ENCODE data around the gene ENPP6.
"Not testable (repeated sequence)": the region's sequence is repeated elsewhere in the genome, so short reads cannot be mapped to it uniquely, and the experiment has no call there.

Gene ENPP6

DNA sequence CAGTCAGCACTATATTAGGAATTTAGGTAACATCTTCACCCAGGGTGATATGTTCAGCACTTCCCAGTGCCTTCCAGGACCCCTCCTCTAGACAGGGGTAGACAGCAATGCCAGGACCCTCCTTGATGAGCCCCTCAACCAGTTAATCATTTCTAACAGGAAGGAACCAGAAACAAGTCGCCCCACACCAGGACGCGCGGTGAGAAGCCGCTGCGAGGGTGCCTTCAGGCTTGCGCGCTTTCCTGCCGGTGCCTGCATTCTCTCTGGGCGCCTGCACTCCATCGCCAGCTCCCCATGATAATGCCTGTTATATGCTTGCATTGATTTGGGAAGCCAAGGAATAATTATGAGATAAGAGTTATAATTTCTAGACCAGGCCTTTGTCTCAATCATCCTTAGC lies 116.0 kb downstream of the ENPP6 start:
- no peak for DNase-seq

DNA sequence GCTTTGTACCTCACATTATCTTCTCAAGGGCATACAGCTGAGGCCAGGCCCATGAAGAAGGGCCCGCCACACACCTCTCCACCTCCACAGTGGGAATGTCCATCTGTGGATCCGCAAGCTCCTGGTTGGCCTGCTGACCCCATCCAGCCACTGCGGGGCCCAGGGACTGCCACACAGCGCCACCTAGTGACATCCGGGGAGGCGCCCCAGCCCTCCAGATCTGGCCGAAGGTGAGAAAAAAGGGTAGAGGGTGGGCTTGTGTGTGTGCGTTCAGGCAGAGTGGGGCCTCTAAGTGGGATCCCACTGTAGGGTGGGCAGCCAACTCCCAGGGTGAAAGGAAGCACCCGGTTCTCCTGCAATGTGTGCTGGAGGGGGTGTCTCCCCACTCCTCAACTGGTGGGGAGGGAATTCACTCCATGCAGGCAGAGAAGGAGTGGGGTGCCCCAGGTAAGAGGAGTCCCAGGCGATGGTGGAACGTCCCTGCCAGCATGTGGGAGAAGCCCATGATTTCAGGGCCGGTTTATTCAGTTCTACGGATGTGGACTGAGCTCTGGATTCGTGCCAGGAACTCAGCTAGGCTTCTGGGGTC lies 117.3 kb downstream of the ENPP6 start:
- no peak for DNase-seq

DNA sequence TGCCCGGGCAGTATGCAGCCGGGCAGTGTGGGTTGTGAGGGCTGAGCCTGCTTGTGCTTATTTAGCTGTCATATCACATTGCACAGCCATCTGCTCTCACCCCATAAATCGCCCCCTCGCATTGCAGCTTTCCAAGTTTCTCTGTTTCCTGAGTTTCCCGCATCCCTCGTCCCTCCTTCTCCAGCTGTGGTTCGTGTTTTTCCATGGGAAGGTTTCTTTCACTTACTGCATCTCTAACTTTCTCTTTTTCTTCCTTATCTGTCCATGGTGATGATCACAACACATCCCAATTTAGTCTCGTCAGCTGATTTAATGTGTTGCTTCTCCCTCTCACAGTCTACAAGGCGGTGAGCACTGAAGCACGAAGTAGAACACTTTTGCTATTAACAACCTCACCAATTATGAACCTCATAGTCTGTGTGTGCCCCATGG lies 118.1 kb downstream of the ENPP6 start:
- DNase-seq: peak; percentile 74

DNA sequence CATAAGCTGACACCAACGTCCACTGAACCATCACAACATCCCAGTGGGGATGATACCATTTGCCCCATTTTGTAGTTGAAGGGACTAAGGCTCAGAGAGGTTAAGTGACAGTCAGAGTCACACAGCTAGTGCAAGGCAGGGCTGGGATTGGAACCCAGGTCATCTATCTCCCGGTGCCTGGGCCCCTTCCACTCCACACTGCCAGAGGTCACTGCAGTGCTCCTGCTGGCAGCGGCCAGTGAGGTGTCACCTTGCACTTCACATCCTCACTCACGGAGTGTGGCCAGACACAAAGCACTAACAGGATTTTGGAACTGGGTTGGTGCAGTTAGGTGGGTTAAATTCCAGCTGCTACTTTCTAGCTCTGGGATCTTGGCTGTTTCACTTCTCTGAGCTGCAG lies 118.7 kb downstream of the ENPP6 start:
- peak; percentile 65 for DNase-seq

DNA sequence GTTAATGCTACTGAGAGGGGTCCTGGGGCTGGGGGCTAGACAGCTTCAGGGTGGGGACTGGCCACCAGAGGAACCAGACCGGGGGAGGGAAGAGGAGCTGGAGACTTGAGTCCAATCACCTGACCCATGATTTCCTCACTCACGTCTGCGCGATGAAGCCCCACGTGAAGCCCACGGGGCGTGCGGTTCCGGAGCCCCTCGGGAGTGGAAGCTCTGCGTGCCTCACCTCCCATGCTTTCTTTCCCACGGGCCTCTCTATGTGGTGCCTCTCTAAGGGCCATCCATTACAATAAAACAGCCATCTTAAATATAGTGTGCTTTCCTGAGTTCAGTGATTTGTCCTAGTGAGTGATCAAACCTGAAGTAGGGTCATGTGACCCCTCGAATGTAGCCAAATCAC lies 119.9 kb downstream of the ENPP6 start:
- DNase-seq: no peak

DNA sequence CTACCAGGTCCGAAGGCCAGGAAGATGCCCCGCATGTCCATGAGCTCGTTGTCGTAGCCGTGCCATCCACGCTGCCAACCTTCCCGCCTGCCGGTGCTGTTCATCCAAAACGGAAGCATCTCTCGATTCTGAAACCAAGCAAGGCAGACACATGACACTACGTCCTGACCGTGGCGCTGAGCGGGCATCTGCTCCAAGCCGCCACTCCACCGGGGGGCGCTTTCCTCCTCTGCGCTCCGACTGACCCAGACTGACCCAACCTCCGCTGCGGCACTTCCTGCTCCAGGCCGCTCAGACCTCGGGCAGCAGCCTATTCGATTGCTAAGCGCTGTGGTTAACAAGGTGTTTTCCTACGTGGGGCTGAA lies 120.5 kb downstream of the ENPP6 start:
- no peak for DNase-seq

DNA sequence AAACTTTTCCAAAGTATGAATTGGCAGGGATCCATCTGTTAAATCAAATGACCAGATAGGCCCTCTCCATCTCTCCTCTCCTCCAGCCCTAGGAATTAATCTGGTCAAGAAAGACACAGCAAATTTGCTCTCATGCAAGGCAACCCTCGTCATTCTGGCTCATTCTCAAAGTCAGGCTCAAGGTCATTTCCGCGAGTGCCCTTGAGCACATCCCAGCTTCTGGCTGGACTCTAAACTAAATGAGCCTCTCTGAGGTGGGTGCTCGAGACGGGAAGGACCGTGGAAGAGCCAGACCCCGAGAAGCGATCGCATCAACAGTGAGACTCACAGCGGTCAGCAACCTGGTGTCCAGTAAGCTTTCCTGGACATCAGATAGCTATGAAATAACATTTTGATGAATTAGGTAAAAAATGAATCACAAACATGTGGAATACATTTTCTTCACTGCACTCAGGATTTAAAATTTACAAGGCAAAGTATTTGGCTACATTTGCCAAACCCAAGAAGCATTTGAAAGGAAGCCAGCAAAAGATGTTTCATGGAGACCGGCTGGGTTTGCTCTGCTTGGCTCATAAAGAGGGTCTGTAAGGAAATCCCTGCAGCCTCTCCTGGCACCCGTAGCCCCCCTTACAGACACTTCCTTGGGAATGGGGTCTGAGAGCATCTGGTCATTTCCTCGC lies 121.0 kb downstream of the ENPP6 start:
- DNase-seq: no peak

DNA sequence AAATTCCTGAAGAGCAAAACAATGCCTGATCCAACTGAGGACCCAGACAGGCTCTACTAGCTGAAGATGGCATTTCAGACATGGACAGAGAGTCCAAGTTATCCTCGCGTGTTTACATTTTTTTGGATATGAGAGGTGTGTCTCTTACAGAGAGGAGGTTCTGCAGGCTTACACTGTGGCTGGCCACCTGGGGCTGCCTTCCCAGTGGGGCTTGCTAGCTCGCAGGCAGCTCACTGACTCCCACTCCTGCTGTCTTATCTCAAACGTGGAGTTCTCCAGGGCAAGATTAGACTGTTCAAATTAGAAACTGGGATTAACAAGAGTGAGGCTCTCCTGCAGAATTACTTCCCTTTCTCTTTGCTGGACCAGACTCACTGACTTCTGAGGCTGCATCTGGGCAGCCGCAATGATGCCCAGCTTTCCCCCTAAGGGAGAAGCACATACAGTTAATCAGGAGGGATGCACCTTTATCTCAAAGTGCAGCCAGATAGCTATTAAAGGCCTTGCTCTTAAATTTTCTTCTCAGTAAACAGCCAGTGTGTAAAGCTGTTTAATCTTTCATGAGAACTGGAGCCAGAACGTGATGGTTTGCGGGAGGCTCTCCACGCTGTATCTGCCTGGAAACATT lies 123.0 kb downstream of the ENPP6 start:
- DNase-seq: no peak

DNA sequence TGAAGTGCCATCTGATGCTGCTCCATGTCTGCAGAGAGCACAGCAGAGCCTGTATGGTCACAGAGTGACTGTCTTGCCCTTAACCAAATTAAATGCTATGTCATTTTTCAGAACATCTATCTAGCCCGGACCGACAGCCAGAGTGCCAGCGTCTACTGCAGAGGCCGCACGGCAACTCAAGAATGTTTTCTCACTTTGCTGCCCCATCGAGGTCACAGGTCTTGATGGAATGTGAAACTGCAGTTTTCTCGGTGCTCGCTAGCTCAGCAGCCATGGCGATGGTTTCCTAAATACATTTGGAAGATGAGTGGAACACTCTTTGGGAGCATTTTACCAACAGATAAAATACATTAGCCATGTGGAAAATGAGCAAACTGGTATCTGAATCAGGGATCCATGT lies 125.7 kb downstream of the ENPP6 start:
- DNase-seq: no peak

DNA sequence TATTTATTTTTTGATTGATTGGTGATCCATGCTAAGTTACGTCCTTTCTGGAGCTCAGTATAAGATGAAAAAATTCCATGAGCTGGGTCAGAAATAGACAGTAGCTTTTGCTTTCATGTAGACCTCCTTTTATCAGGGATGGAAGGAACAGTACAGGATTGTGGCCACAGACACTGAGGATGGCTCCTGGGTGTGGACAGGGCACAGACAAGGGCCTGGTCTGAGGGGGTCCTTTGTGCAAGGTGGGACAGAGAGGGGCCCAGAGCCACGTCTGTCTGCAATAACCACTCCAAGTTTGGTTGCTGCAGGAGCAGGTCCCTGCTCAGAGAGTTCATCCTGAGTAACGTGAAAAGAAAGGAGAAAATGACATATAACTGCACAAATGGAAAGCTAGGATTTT lies 127.1 kb downstream of the ENPP6 start:
- no peak for DNase-seq

DNA sequence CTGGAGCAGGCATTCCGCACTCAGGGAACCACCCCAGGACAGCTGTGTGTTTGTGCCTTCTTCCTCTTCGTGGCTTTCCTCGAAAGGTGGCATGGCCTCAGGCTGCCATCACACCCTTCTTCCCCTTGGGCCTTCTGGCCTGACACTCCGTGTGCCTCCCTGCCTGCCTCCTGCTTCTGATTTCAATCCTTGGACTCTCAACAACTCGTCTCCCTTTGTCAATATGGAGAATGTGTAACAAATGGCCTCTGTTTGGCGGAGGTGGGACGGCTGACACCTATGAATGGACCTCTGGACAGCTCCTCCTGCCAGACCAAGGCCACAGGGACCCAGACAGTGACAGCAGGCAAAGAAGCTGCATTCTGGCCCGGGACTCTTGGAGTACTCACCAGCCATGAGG lies 137.0 kb downstream of the ENPP6 start:
- no peak for DNase-seq

DNA sequence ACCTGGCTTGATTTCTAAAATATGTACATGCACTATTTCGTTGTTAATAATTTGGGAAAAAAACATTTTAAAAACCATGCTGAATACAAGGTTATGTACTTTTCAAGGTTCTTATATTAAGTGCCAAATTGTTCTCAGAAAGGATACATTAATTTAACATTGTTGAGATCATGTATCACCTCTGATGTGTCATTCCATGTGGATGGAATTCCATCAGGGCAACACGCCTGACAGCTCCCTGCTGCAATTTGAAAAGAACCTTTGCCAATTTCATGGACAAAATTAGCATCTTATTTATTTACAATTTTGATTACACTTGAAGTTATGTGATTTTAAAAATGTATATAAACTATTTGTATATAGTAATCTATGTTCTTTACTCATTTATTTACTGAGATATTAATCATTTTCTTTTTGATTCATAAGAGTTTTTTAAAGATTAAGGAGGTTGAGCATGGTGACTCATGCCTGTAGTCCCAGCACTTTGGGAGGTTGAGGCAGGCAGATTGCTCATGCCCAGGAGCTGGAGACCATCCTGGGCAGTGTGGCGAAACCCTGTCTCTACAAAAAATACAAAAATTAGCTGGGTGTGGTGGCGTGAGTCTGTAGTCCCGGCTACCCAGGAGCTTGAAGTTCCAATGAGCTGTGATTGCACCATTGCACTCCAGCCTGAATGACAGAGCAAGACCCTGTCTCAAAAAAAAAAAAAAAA lies 142.8 kb downstream of the ENPP6 start:
- DNase-seq: no peak

DNA sequence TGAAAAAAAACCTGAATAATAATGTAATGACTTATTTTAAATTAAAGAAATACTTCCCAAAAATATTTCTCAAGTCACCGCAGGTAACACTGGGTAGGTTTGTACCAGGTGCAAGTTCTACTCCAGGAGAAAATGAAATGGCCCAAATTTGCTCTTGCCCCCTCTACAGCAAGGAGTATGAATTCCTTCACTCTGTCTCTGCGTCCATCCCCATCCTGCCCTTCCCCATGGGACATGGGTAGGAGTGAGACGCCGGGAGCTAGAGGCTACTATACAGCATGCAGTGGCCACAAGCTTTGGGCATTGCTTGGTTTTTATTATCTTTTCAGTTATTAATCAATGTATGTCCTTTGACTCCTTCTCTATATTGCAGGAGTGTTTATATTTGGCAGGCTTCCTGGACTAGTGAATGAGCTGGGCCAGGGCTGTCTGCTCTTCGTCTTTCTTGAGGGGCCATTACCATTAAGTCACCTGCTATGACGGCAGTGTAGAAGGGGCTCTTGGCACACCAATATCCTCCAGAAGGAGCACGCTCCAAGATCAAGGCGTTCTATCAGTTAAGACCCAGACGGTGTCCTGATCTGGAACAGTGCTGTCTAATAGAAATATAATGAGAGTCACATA lies 149.6 kb downstream of the ENPP6 start:
- DNase-seq: no peak

DNA sequence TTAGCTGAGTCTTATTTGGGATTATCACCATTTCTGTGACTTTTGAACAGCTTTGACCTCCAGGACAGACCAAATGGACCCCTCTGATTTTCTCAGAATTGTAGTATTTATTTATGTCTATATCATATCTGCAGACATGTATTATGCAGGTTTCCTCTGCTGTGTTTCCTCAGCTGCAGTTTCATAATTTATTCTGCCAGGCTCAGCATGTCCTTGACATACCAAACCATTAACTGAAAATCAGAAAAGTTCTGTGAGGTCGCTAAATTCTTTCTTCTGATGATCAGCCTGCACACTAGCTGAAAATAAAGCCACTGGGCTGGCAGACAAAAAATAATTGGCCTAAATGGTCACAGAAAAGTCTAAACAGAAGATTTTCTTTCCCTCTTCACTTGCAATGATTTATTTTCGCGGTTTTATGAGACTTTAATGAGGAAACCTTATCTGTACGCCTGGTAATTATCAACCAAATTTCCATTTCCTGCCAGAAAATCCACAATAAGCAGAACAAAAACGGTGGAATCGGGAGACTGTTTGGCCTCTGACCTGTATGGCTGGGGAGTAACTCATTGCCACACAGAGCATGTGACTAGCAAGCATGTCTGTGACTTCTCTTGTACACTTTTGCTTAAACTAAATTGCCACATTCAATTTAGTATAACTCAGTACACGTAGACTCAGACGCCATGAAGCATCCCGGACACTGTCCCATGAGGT lies 150.9 kb downstream of the ENPP6 start:
- DNase-seq: no peak

DNA sequence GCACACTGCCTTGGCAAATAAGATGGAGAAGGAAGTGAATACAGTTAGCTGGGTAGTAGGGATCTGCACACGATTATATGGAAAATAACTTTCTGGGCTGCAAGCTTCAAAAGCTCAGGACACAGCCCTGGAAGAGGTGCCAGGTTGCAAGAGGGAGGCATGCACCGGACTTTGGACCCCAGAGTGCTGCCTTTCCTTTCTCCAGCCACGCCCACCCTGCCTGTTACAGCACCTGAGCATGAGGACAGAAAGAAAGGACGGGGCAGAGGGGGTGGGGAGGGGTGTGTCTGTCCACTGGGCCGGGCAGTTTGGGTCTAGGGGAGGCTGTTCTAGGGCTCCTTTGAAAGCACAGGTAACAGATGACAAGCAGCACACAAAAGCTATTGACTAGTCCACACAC lies 152.8 kb downstream of the ENPP6 start:
- no peak for DNase-seq

DNA sequence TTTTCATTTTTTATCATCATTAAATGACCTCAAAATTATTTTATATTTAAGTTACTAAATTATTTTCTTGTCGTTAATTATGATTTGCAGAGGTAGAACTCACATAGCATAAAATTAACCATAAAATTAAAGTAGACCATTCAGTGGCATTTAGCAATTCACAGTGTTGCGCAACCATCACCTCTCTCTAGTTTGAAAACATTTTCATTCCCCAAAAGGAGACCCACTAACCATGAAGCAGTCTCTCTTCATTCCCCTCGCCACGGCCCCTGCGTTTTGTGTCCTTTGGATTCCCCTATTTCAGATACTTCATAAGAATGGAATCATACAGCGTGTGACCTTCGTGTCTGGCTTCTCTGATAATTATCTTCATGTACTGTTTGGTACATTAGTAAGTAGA lies 154.9 kb downstream of the ENPP6 start:
- no peak for DNase-seq

DNA sequence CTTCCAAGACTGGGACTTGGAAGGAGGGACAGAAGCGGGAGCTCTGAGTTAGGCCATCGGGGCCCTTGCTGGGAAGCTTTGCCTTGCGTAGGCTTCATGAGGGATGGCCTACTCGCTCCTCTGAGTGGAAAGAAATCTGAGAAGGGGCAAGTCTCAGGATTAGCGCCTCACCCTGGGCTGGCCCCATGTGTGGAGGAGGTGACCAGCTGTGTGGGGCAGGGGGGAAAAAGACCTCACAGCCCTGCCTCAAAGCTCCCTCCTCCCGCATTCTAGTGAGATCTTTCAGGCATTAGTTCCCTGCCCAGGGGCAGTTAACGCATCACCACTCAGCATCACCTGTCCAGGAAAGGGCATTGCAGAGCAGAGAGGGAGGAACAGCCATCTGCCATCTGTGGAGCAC lies 156.1 kb downstream of the ENPP6 start:
- DNase-seq: no peak

DNA sequence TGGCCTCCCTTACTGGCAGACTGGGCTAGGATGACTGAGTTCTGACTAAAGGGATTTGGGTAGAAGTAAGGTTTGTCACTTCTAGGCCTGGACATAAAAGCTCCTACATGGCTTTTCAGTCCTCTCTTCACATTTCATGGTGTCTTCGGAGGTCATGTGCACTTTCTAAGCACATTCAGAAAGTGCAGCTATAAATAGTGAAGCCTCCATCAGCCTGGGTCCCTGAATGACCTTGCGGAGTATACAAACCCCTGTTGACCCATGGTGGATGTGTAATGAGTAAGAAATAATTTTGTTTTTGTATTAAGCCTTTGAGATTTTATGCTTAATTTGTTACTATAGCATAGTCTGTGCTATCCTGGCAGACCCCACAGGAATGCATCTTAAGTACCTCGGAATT lies 158.6 kb downstream of the ENPP6 start:
- DNase-seq: no peak

DNA sequence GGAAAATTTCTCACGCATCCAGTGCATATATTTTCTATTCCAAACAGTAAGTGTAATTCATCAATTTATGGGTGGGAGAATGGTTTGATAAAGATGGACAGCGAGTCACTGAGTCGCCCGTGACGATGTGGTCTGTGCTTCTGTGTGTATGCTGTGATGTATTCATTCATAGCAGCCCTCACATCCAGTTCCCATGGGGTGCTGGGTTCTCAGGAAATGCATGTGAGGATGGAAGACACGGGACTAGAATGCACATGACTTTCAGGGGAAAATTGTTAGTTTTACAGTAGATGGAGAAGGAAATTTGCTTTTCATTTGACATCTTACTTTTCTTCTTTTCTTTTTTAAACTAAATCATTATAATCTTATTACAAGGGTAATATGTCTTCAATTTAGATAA lies 159.6 kb downstream of the ENPP6 start:
- no peak for DNase-seq

DNA sequence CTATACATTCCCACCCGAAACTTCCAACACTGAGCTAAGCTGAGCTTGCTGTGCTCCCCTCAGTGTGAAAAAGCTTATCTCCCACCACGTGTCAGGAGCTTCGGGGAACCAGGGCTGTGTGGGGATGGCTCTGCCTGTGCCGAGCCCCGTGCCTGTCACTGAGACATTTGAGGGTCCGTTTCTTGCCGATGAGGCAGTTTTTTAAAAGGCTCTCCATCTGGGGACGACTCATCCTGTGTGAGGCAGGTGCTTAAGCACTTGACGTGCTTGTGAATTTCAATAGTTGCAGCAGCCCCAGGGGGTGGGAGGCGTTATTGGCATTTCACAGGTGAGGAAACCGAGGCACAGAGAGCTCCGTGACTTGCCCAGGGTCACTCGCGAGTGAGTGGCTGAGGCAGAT lies 160.8 kb downstream of the ENPP6 start:
- DNase-seq: no peak

DNA sequence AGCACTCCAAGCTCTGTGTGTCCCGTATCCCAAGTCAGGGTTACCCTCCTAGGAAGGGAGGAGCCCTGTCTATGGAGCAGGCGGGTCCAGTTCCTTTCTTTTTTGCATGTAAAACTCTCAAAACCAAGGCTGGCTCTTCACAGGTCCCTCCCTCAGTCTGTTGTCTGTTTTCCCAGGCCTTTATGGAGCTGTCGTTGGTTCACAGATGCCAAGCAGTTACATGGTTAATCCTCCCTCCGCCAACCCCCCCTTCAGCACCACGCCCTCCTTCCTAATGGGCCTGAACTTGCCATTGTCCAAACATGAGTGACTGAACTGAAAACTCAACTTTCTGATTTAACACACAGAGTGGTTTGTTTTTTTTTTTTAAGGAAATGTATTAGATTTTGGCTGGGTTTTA lies 164.2 kb downstream of the ENPP6 start:
- no peak for DNase-seq

DNA sequence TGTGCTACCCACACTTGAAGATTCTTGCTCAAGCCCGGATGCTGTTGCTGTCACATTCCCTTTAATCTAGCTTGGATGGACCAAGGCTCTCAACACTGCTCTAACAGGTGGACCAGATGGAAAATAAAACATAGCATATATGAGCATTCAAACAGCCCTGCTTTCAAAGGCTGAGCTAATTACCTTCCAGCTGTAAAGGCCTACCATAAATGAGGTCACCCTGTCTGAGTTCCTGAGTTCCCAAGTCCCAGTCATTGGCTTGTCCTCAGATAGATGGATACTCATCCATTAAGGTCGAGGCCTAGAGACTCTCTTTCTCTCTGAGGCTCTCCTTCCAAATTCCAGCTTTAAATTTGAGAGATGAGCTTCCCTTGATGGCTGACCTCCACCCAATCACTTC lies 165.1 kb downstream of the ENPP6 start:
- DNase-seq: no peak

DNA sequence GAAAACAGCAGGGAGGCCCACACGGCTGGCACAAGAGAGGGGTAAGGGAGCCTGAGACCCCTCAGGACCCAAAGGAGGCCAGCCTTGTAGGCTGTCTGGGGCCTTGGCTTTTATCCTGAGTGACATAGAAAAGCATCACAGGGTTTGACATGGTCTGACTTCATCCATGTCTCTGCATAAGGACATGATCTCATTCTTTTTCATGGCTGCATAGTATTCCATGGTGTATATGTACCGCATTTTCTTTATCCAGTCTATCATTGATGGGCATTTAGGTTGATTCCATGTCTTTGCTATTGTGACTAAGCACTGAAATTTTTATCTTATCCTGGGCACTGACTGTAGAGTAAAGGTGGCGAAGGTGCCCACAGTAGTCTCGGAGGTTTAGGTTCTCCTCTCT lies 166.4 kb downstream of the ENPP6 start:
- not testable (repeated sequence) for DNase-seq
